HepG2 (cell line): ENCODE results near the gene ALDH3B1. TPM values are rescaled to one million over a fixed set of nuclear protein-coding genes. Genes with fewer than 3 reads are reported as not detected.
A peak's percentile ranks its signal among the peaks of the same experiment; 100 is the strongest.

Source experiments
- CHD2 ChIP-seq: IDR thresholded peaks from 2 replicates; pipeline ENCODE4 v1.6.1; 2011; ENCODE audit warnings: low read depth, low read length, improper control_type of control experiment
- GTF3A ChIP-seq: sonication (generic); formaldehyde crosslinking; conservative IDR thresholded peaks from 2 replicates; pipeline ENCODE4 v1.4.0; 2020; ENCODE audit warnings: mild to moderate bottlenecking, missing genetic modification reagents
- GZF1 ChIP-seq: sonication (generic); formaldehyde crosslinking; IDR thresholded peaks from 2 replicates; pipeline ENCODE4 v1.5.1; 2020; ENCODE audit warnings: mild to moderate bottlenecking, missing genetic modification reagents
- SIX4 ChIP-seq: sonication (generic); formaldehyde crosslinking; IDR thresholded peaks from 2 replicates; pipeline ENCODE4 v1.4.0; 2020; ENCODE audit warnings: missing genetic modification reagents
- SUZ12 ChIP-seq: fragments of 150-350 bp; IDR thresholded peaks from 2 replicates; pipeline ENCODE4 v1.6.1; 2014; ENCODE audit warnings: low read depth, low read length
- ZNF205 ChIP-seq: IDR thresholded peaks from 2 replicates; pipeline ENCODE4 v1.6.1; 2018; ENCODE audit warnings: missing biosample characterization, missing genetic modification reagents
- ZNF550 ChIP-seq: sonication (generic); formaldehyde crosslinking; IDR thresholded peaks from 2 replicates; pipeline ENCODE4 v1.4.0; 2020; ENCODE audit warnings: mild to moderate bottlenecking, missing genetic modification reagents, borderline replicate concordance
- ZNF660 ChIP-seq: sonication (generic); formaldehyde crosslinking; IDR thresholded peaks from 2 replicates; pipeline ENCODE4 v1.5.1; 2020; ENCODE audit warnings: mild to moderate bottlenecking, low read depth, missing genetic modification reagents, borderline replicate concordance
- polyA plus RNA-seq, 8 experiments: library from polyadenylated mRNA; depleted of rRNA in 3 of 8; stranded (reverse) in 7 of 8; unstranded in 1 of 8; fragments of >200 nt; fragmentation: Illumina TruSeq in 4 of 8; extraction: Trizol in 4 of 8; gene quantifications; 2 replicates each; pipeline versions ENCODE4 v1.2.1 to v1.2.3, GENCODE V29; 2011 to 2016; ENCODE audit warnings: low read depth in 4 of 8, missing spikeins in 1 of 8, mixed read lengths in 1 of 8; ENCODE audit not compliant: insufficient read depth in 1 of 8
- total RNA-seq, 5 experiments: library from RNA; depleted of rRNA; stranded (reverse); fragments of >200 nt; fragmentation: Illumina TruSeq; extraction: Trizol; gene quantifications; 2 replicates each; pipeline ENCODE4 v1.2.3, GENCODE V29; 2016; ENCODE audit warnings: low read depth in 1 of 5
- TF ChIP-seq, protein P1 (sequence below): sonication (generic); formaldehyde crosslinking; IDR thresholded peaks from 2 replicates; pipeline ENCODE4 v1.5.0; 2020; ENCODE audit warnings: mild to moderate bottlenecking, missing genetic modification reagents, borderline replicate concordance
- TF ChIP-seq, protein P2 (sequence below): sonication (generic); formaldehyde crosslinking; conservative IDR thresholded peaks from 2 replicates; pipeline ENCODE4 v1.8.1; 2023; ENCODE audit warnings: missing genetic modification reagents
- TF ChIP-seq, protein P3 (sequence below): sonication (generic); formaldehyde crosslinking; IDR thresholded peaks from 2 replicates; pipeline ENCODE4 v1.5.1; 2020; ENCODE audit warnings: missing genetic modification reagents, mild to moderate bottlenecking, borderline replicate concordance
- TF ChIP-seq, protein P4 (sequence below): sonication (generic); formaldehyde crosslinking; IDR thresholded peaks from 2 replicates; pipeline ENCODE4 v1.5.0; 2020; ENCODE audit warnings: missing genetic modification reagents, mild to moderate bottlenecking, borderline replicate concordance
- TF ChIP-seq, protein P5 (sequence below): sonication (generic); formaldehyde crosslinking; IDR thresholded peaks from 2 replicates; pipeline ENCODE4 v1.5.0; 2020; ENCODE audit warnings: mild to moderate bottlenecking, low read depth, missing genetic modification reagents, borderline replicate concordance
- TF ChIP-seq, protein P6 (sequence below): sonication (generic); formaldehyde crosslinking; IDR thresholded peaks from 2 replicates; pipeline ENCODE4 v1.4.0; 2020; ENCODE audit warnings: missing genetic modification reagents, mild to moderate bottlenecking, borderline replicate concordance

ALDH3B1 gene
- total and polyA plus RNA-seq, 2 of the 13 experiments (the other 11 are each of a cell fraction or from before 2014, with no cell fraction given) = 4.0 to 6.7 TPM

DNA sequence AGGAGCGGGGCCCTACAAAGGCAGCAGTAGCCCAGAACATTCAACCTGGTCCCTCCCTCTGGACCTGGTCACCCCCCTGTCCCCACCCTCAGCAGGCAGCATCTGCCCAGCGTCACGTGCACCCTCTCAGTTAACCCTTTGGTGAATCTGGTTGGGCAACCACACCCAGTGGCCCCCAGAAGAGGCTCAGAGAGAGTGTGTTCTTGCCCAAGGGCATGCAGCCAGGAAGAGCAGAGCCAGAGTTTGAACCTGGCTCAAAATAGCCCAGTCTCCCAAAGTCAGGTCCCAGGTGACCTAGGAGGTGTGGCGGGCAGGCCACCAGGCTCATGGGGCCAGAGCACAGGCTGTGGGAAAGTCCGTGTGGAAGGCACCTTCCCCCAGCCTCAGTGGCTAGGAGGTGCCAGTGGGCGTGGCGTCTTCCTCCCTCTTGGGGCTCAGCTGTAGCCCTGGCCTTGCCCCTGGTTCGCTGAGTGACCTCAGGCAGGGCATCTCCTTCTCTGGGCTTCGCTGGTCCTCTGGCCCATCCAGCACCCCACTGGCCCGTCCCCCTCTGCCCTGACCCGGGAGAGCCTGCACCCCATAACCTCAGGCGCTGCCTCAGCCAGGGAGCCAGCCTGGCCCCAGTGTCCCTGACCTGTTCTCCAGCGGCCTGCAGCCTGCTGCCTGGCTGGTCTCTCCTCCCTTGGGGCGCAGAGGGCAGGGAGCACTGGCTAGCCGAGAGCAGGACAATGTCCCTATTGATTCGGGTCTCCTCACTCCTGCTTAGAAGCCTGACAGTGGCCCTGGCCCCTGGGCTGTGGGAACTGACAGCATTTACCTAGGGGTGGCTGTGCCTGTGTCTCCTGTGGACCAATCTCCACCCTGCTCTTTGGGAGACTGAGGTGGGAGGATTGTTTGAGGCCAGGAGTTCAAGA, 7.0 kb downstream of the ALDH3B1 start (continued):
- TF ChIP-seq, protein P1, sequence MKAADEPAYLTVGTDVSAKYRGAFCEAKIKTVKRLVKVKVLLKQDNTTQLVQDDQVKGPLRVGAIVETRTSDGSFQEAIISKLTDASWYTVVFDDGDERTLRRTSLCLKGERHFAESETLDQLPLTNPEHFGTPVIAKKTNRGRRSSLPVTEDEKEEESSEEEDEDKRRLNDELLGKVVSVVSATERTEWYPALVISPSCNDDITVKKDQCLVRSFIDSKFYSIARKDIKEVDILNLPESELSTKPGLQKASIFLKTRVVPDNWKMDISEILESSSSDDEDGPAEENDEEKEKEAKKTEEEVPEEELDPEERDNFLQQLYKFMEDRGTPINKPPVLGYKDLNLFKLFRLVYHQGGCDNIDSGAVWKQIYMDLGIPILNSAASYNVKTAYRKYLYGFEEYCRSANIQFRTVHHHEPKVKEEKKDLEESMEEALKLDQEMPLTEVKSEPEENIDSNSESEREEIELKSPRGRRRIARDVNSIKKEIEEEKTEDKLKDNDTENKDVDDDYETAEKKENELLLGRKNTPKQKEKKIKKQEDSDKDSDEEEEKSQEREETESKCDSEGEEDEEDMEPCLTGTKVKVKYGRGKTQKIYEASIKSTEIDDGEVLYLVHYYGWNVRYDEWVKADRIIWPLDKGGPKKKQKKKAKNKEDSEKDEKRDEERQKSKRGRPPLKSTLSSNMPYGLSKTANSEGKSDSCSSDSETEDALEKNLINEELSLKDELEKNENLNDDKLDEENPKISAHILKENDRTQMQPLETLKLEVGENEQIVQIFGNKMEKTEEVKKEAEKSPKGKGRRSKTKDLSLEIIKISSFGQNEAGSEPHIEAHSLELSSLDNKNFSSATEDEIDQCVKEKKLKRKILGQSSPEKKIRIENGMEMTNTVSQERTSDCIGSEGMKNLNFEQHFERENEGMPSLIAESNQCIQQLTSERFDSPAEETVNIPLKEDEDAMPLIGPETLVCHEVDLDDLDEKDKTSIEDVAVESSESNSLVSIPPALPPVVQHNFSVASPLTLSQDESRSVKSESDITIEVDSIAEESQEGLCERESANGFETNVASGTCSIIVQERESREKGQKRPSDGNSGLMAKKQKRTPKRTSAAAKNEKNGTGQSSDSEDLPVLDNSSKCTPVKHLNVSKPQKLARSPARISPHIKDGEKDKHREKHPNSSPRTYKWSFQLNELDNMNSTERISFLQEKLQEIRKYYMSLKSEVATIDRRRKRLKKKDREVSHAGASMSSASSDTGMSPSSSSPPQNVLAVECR = peak; percentile 83
- no peak for TF ChIP-seq ZNF205 (CRISPR knock-in tag)
- TF ChIP-seq CHD2 = no peak
- TF ChIP-seq, protein P2, sequence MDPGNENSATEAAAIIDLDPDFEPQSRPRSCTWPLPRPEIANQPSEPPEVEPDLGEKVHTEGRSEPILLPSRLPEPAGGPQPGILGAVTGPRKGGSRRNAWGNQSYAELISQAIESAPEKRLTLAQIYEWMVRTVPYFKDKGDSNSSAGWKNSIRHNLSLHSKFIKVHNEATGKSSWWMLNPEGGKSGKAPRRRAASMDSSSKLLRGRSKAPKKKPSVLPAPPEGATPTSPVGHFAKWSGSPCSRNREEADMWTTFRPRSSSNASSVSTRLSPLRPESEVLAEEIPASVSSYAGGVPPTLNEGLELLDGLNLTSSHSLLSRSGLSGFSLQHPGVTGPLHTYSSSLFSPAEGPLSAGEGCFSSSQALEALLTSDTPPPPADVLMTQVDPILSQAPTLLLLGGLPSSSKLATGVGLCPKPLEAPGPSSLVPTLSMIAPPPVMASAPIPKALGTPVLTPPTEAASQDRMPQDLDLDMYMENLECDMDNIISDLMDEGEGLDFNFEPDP (CRISPR knock-in tag) = no peak
- TF ChIP-seq, protein P3, sequence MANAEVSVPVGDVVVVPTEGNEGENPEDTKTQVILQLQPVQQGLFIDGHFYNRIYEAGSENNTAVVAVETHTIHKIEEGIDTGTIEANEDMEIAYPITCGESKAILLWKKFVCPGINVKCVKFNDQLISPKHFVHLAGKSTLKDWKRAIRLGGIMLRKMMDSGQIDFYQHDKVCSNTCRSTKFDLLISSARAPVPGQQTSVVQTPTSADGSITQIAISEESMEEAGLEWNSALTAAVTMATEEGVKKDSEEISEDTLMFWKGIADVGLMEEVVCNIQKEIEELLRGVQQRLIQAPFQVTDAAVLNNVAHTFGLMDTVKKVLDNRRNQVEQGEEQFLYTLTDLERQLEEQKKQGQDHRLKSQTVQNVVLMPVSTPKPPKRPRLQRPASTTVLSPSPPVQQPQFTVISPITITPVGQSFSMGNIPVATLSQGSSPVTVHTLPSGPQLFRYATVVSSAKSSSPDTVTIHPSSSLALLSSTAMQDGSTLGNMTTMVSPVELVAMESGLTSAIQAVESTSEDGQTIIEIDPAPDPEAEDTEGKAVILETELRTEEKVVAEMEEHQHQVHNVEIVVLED = peak; percentile 42; the same call in 1 of the 2 replicates
- TF ChIP-seq ZNF550 = peak; percentile 96; the same call in 1 of the 2 replicates
- TF ChIP-seq, protein P4, sequence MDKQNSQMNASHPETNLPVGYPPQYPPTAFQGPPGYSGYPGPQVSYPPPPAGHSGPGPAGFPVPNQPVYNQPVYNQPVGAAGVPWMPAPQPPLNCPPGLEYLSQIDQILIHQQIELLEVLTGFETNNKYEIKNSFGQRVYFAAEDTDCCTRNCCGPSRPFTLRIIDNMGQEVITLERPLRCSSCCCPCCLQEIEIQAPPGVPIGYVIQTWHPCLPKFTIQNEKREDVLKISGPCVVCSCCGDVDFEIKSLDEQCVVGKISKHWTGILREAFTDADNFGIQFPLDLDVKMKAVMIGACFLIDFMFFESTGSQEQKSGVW (CRISPR knock-in tag) = no peak
- TF ChIP-seq, protein P5, sequence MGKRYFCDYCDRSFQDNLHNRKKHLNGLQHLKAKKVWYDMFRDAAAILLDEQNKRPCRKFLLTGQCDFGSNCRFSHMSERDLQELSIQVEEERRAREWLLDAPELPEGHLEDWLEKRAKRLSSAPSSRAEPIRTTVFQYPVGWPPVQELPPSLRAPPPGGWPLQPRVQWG (CRISPR knock-in tag) = no peak
- TF ChIP-seq, protein P6, sequence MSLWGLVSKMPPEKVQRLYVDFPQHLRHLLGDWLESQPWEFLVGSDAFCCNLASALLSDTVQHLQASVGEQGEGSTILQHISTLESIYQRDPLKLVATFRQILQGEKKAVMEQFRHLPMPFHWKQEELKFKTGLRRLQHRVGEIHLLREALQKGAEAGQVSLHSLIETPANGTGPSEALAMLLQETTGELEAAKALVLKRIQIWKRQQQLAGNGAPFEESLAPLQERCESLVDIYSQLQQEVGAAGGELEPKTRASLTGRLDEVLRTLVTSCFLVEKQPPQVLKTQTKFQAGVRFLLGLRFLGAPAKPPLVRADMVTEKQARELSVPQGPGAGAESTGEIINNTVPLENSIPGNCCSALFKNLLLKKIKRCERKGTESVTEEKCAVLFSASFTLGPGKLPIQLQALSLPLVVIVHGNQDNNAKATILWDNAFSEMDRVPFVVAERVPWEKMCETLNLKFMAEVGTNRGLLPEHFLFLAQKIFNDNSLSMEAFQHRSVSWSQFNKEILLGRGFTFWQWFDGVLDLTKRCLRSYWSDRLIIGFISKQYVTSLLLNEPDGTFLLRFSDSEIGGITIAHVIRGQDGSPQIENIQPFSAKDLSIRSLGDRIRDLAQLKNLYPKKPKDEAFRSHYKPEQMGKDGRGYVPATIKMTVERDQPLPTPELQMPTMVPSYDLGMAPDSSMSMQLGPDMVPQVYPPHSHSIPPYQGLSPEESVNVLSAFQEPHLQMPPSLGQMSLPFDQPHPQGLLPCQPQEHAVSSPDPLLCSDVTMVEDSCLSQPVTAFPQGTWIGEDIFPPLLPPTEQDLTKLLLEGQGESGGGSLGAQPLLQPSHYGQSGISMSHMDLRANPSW (CRISPR knock-in tag) = peak; percentile 47; the same call in 1 of the 2 replicates
- TF ChIP-seq ZNF660 (CRISPR knock-in tag) = no peak
- 0 out of 2 replicates have a peak, but pooled peaks have one; percentile 44 for TF ChIP-seq GTF3A (CRISPR knock-in tag)
- TF ChIP-seq SUZ12 = no peak
- 0 out of 2 replicates have a peak, but pooled peaks have one; percentile 33 for TF ChIP-seq SIX4 (CRISPR knock-in tag)
- no peak for TF ChIP-seq GZF1 (CRISPR knock-in tag)
